CD4-positive, alpha-beta T cell treated with Interleukin-4 for 4 hours (primary cell): Measurements from ENCODE around the gene RASA3.

Source experiments
- DNase-seq: peaks from one replicate; pipeline ENCODE4 v3.0.0-alpha.2; 2020

RASA3 gene

DNA sequence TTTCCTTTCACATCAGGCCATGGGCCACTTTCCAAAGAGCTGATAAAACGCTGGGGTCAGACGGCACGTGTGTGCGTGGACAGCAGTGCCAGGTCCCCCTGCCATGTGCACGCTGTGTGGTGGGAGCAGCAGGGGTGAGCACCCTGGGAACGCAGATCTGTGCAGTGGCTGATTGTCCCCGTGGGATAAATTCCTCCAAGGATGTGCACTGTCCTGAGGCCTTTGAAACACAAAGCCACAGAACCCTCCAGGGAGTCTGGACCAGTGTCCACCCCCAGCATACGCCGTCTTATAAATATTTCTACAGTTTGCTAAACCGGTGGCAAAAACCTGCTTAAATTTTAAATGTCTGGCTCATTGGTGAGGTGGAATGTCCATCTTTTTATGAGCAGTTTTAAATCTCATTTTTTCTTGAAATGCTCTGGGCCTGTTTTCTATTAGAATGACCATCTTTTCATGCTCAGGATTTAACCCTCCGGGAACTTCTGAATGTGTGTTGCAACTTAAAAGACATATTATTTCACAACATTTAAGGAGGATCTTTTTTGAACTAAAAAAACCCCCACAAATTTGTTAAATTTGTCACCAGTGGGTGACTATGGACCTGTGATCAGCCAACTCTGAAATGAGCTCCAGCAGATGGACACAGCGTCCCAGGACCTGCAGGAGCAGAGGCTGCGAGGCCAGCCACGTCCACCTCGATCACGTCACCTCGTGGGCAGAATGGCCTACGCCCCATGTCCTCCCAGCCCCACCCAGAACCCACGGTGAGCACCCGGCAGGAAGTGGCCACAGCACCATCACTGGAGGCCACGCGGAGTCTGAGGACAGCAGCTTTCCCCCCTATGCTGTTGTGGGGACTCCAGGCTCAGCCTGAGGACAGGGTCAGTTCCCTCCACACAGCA lies 68.6 kb downstream of the RASA3 start:
- no peak for DNase-seq

DNA sequence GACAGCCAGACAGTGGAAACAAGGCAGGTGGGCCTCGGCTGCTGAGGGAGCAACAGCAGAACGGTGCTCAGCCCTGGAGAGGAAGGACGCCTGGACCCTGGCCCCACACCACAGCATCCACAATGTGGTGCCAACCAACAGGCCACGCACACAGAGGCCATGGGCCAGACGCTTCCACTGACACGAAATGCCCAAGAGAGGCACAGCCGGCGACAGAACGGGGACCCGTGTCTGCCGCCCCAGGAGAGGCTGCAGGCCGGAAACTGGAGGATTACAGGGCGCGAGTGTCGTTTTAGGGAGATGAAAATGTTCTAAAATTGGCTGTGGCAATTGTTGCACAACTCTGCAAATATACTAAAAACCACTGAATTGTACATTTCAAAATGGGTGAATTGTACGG lies 69.7 kb downstream of the RASA3 start:
- no peak for DNase-seq

DNA sequence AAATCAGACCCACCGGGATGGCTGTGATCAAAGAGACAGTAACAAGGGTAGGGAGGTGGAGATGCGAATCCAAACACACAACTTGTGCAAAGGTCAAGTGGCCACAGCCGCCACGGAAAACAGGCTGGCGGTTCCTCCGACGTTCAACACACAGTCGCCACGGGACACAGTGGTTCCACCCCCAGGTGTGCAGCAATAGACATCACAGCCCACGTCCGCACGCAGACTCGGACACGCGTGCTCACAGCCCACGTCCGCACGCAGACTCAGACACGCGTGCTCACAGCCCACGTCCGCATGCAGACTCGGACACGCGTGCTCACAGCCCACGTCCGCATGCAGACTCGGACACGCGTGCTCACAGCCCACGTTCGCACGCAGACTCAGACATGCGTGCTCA lies 70.1 kb downstream of the RASA3 start:
- DNase-seq = no peak

DNA sequence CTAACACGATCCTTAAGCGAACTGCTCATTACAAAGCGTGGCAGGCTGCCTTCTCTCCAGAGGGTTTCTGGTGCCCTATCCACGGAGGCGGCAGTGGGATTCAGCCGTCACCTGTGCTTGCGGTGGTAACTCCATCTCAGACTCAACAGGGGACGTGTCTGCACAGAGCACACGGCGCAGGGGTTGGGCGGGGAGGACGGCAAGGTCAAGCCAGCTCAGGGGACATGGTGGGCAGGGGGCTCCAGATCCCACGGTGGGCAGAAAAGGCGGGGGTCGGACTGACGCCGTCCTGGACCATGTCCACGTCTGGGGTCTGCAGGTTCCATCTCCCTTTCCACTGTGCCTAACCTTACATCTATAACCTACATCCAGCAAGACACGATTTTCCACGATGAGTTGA lies 70.7 kb downstream of the RASA3 start:
- no peak for DNase-seq

DNA sequence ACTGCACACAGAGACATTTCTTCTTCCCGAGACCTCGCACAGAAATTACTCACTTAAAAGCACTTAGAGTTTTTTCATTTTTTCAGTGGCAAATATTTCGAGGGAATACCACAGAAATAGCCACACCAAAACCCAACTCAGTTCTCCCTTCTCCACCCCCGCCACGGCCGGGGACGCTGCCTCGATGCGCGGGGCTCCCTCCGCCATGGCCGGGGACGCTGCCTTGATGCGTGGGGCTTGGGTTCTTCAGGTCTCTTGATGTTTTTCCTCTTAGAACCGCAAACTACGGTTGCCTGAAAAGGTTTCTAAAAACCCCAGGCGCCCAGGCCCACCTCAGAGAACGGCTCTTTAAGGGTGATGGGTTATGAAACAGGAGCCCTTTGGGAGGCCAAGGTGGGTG lies 71.4 kb downstream of the RASA3 start:
- no peak for DNase-seq

DNA sequence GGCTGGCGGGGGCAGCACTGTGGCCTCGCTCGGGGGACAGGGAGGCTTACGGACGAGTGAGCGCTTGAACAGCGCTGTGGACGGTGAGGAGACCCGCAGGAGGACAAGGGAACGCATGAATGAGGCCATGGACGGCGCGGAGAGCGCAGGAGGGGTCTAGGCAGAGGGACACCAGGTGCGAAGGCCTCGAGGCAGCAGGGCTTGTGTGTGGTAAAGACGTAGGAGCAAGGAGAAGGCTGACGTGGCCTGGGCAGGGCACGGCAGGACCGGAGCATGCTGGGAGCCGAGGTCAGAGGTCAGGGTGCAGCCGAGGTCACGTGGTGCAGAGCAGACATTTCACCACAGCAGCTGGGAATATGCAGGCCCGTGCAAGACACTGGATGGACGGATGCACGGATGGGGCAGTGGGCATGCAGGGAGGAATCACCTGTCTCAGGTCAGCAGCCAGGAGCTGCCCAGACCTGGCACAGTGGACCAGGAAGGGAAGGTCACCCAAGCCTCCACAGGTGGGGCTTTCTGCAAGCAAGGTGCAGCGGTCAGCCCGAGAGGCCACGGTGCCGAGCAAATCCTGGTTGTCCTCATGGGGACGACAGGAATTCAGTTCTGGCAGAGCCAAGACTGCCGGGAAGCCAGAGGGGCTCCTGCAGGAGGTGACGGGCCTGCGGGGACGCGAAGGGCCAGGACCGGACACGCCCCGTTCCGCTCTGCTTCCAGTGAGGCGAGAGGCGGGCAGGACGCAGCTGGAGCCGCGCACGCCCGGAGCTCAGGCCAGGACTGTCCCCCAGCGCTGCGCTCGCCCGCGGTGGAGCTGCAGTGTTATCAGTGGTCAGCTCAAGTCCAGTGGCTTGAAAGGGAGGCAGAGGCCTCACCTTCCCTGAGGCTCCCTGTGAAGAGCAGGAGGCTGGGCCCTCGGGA lies 72.2 kb downstream of the RASA3 start:
- DNase-seq = no peak

DNA sequence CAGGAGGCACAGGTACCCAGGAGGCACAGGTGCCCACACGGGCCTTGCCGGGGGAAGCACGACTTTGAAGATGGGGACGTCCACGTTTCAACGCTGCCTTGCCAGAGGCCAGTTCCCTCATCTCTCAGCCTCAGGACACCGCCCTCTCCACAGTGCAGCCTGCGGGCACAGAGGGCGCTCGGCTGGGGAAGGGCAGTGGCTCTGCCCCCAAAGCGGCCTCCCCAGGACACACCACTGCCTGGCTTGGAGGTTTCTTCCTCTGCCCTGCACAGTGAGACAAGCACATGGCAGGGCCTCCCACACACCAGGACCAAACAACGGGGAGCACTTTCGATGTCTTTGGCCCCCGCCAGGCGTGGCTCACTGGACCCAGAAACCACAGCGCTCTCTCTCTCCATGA lies 73.0 kb downstream of the RASA3 start:
- no peak for DNase-seq

DNA sequence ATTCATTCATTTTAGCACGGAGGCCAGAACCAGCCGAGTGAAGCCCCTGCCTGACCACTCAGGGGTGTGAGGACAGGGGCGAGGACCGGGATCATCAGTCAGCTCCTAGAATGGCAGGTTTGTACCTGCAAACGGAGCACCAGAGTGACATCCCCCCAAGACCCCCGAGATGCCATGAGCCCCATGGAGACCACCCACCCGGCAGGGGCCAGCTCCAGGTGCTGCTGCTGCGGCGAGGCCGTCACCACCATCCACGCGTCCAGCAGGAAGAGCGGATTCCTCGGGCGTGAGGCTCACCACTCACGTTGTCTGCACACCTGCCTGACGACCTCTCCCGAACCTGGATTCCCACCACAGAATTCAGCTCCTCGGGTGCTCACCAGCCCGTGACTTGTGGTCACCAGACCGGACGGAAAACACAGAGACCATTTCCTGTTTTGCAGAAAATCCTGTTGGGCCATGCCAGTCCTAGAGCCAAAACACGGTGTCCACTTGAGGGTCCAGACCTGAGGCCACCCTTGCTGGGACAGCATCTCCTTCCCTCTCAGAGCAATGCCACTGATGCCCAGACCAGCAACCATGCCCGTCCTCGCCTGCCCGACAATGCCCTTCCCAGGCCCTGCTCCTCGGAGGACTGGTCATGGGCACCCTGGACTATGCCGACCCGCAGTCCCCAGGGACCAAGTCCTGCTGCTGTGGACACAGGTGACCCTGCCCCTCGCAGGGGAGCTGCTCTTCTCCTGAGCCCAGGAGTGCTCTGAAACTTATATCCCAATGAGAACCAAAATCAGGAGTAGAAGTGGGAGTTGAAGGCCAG lies 74.2 kb downstream of the RASA3 start:
- no peak for DNase-seq

DNA sequence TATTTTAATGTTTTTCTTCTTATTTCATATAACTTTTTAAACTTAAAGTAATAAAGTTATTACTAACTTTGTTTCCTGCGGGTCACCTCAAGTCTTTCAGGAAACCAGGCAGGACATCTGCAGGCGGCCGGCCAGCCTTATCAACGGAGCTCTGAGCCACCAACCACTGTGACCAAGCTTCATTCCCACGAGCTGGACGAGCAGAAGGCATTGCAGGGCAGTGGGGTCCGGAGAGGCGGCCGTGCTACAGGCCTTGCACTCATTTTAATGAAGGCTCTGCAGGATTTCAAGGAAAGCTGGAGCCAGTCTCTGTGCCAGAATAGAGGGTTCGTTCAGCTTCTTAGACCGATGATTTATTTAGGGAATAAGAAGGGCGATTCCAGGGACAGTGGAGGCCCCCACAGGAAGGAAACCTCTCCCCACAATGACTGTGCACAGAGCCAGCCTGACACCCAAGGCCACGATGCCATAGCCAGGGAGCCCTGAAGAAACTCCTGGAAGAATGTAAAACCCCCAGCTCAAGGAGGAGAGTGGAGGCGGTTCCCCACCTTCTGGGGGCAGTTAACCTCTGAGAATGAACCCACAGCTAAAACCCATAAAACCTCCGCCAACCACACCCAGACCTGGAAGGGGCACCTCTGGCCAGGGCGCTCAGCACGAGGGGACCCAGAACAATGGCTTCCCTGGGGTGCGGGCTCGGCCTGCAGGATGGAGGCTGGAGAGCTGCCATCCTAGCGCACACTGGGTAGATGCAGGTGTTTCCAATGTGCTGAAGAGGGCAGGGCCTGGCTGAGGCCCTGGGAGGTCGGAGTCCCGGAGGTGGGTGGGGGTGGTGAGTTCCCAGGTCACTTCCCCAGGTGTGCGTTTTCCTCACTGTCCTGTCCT lies 75.0 kb downstream of the RASA3 start:
- DNase-seq = no peak

DNA sequence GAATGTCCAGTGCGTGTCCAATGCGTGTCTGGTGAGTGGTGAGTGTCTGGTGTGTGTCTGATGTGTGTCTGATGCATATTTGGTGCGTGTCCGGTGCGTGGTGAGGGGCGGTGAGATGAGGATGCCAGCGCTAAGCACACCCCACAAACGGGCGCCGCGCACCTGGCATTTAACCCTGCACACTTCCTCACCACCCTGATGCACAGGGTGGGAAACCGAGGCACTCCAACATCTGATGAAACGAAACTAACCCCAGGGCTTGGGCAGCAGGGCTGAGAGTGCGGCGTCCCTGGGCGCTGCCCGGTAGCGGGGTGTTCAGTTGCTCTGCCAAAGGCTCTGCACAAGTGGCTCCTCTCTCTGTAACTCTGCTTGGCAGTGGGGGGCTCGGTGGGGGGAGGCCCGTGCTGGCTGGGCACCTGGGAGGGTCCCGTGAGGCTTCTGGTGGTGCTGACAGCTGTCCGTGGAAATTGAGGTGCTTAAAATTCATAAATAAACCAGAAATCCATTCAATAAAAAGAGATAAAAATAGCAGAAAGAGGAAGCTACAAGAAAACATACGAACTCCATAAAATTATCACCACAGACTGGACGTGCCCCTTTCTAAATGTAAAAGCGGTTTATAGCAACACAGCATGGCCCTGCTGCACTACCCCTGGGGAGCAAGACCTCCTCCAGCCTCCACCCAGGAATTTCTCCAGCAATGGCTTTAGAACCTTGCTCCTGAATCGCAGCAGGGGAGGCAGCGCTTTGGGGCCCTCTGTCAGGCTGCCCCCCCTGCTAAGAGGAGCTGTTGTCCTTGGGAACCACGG lies 76.0 kb downstream of the RASA3 start:
- no peak for DNase-seq

DNA sequence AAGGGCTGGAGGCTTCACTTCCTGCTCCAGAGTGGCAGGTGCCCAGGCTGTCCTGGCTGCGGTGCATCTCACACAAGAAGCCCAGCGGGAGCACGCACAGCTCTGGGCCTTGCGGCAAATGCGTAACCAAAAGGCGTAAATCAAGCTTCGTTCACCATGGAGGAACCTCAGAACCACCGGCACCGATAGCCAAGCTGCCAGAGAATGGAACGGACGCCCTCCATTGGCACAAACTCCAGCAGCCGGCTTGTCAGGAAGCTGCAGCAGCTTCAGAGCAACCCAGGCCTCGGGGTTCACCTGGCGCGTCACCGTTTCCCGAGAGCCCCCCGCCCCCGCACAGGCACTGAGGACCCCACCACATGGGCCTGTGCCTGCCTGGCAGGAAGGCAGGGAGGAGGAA lies 76.7 kb downstream of the RASA3 start:
- DNase-seq = no peak

DNA sequence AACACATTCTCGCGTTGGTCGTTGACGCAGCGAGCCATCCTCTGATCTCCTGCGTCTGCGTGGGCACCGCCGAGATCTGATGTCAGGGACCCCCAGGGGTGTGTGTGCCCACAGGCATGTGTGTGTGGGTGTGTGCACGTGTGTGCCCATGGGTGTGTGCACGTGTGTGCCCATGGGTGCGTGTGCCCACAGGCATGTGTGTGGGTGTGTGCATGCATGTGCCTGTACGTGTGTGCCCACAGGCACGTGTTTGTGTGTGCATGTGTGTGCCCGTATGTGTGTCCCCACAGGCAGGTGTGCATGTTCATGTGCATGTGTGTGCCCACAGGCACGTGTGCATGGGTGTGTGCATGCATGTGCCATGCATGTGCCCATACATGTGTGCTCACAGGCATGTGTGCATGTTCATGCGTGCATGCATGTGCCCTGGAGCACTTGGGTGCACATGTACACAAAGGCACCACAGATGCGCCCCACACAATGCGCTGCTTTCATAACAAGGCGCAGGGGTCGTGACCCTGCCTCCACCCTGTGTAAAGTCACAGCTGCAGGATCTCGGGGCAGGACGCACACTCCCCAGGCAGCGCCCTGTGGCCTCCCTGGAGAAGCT lies 77.5 kb downstream of the RASA3 start:
- DNase-seq = no peak

DNA sequence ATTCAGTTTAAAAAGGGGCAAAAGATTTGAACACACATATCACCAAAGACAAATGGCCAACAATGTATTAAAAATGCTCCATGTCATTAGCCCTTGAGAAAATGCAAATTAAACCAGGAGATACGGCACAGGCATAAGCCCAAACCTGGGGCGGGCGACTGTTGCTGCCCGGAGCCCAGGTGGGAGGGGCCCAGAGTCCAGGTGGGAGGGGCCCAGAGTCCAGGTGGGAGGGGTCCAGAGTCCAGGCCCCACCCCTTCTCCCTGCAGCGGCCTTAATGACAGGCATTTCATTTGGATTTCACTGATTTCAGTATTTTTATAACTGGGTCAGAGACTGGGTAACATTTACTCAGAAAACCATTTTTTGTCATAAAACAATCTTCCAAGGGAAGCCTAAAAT lies 78.2 kb downstream of the RASA3 start:
- DNase-seq = no peak

DNA sequence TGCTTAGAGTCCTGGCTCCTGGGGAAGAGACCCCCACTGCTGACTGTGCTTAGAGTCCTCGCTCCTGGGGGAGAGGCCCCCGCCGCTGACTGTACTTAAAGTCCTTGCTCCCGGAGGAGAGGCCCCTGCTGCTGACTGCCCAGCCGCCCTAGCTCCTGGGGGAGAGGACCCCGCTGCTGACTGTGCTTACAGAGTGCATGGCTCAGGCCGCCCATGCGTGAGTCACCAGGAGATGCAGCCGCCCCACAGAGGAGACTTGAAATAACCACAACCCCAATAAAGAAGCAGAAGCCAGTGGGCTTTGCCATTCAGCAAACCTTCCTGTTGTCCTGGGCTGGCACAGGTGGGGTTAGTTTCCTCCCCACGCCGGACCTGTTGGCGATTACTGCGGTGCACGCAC lies 79.4 kb downstream of the RASA3 start:
- no peak for DNase-seq

DNA sequence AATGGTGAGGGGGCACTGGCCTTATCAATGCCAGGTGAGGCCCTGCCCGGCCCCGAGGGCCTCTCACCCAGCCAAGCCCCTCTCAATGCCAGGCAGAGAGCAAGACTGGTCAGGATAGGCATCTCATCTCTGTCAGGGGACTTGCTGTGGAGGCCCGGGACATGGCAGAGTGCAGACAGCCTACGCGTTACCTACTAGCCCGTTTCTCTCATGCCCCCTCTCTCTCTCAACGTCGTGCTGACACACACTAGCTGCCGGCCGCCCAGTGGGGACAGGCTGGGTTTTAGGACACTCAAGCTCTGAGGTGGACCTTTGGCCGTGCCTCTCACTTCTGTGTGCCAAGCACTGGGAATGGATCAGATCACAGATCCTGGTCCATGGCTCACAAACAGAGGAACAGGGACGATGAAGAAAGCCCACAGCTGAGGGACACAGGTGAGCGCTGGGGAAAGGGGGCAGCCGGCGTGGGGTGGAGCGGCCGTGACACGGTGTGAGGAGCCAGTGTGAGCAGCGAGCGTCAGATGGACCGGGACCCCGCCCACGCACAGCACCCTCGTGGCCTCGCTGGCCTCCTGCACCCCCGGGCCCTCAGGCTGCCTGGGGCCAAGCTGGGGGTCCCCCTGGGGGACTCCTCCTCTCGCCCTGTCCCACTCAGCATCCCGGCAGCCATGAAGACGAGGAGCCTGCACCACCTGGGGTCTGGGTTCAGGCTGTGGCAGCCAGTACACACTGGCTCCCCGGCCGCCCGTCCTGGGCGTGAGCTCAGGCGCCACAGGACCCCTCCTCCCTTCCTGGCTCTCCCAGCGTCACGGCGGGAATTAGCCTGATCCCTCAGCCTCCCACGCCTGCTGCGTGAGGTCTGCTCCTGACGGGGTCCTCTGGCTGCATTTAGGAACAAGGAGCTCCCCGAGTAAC lies 81.6 kb downstream of the RASA3 start:
- no peak for DNase-seq

DNA sequence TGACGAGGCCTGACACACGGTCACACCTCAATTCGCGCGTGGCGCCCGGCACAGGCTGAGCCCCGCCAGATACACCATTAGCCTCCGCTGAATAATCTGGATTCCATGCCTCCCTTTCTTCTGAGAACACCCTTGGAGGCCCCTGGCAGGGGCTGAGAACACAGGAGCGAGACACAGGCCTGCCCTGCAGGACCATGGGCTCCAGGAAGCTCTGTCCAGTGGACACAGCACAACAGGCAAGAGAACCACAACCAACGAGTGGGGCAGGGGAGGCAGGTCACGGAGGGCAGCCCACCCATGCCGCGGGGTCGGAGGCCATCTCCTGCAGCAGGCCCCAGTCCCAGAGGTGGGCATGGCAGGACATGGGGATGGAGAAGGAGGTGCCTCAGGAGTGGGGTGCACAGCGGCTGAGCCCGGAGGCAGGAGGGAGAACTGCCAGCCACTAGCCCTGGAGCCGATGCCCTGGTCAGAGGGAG lies 82.8 kb downstream of the RASA3 start:
- no peak for DNase-seq

DNA sequence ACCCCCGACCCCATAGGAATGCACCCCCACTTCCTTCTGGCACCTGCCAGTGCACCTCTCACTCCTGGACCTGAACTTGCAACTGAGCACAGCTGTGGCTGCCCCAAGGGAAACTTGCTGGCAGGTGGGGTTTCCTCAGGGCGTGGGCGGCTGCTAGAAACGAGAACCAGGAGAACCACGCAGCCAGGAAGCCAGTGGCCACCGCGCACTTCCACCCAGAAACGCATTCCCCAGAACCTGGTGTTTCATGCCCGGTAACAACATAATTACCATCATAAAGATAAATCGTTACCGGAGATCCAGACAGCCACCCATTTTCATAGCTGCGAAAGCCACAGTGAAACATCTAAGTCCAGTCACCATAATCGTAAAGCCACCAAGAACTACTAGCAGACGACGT lies 83.4 kb downstream of the RASA3 start:
- peak; percentile 42 for DNase-seq

DNA sequence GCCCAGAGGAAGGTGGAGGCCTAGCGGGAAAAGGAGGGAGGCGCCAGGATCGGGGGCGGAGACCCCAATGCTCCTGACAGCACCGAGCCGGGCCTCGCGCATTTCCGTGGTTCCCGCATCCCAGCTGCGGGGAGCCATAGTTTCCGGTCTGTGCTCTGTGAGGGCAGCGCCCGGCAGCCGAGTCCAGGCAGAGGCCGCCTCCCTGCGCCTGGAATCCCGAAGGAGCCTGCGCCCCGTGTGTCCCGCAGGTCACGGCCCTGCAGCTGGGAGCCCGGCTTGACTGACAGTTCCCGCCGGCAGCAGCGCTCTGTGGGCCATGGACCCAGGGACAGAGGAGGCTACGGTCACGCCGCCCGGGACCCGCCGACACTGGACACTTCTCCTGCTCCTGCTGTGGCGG lies 84.0 kb downstream of the RASA3 start:
- DNase-seq = no peak

DNA sequence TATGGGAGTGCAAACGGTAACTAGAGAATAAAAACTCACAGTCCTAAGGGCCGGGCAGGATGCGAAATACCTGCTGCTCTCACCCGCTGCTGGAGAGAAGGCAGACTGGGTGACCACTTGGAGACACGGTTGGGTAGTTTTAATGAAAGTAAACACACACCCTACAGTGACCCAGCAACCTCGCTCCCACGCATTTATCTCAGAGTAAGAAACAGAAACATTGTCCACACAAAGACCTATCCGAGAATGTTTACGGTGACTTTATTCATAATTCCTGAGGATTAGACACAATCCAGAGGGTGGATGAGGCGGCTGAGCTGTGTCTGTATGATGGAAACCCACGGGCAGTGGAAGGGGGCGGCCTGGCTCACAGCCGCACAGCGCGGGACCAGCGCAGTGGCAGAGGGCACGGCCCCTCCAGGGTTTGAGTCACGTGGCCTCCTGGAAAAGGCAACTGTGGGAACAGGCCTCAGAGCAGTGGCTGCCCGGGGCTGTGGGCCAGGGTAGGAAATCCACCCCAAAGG lies 85.0 kb downstream of the RASA3 start:
- no peak for DNase-seq
